Tibial nerve (tissue), 4 donors: Measurements from ENCODE around the gene WNT9A.

ENCODE experiments used
- CTCF ChIP-seq, 5 experiments: fragments of 200-600 bp in 3 of 5; fragments of 450-650 bp in 2 of 5; sonication (generic) in 3 of 5; IDR thresholded peaks; one replicate each; pipeline ENCODE4 v1.5.1; 2016 to 2019; ENCODE audit warnings: antibody characterized with exemption in 5 of 5, mild to moderate bottlenecking in 3 of 5, moderate library complexity in 2 of 5
- EP300 ChIP-seq, 2 donors: sonication (generic); formaldehyde crosslinking; IDR thresholded peaks; one replicate each; pipeline ENCODE4 v1.6.1; 2017; ENCODE audit warnings: antibody characterized with exemption in 2 of 2, mild to moderate bottlenecking in 1 of 2
- POLR2A ChIP-seq, 2 donors: fragments of 450-650 bp; IDR thresholded peaks; one replicate each; pipeline ENCODE4 v1.6.1; 2017; ENCODE audit warnings: antibody characterized with exemption in 2 of 2, mild to moderate bottlenecking in 2 of 2, moderate library complexity in 2 of 2

DNA sequence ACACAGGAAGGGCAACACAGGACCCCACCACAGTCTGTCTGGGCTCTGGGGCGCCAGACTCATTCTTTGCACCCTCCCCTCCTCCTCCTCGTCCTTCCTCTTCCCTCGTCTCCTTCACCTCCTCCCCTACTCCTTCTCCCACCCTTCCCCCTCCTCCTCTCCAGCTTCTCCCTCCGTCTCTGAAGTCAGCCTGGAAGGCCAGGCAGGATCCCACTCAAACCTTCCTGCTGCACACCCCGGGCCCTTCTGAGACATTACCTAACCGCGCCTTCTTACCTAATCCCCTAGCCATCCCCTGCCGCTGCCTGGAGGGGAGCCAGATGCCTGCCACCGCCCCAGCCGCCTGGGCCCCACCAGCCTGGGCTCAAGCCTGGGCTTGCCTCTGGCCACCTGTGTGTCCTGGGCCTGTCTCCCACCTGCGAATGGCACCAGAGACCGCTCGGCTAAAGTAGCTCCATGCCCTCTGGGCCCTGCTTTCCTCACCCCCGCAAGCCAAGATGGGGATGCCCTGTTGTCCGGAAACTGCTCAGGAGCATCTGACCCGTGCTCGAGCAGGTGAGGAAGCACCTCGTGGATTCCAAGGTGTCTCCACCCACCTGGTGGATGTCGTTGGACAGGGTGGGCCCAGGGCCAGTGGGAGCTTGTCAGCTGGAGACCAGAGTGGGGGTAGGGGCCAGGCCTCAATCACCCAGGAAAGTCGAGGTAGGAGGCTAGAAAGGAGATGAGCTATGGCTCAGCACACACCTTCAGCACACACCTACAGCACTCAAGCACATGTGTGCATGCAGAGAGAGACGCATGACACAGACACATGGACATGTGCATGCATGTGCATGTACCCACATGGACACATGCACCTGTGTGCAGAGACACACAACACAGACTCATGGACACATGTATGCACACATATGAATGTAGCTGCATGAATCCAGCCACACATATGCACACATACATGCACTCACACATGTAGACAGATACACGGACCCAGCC lies 31.9 kb downstream of the WNT9A start:
- TF ChIP-seq CTCF (IDR thresholded peaks at IDR 0.05) (no peak), POLR2A (IDR thresholded peaks at IDR 0.05) (no peak), EP300 (IDR thresholded peaks at IDR 0.05) (no peak)
